Testis (tissue), 2 donors: ENCODE data around the gene WFIKKN2.

Source experiments
- CTCF ChIP-seq, 3 experiments: fragments of 450-650 bp in 2 of 3; fragments of 200-600 bp in 1 of 3; sonication (generic) in 1 of 3; IDR thresholded peaks; one replicate each; pipeline ENCODE4 v1.5.1; 2016 to 2019; ENCODE audit warnings: antibody characterized with exemption in 3 of 3, mild to moderate bottlenecking in 2 of 3, moderate library complexity in 1 of 3
- POLR2A ChIP-seq: fragments of 450-650 bp; IDR thresholded peaks from one replicate; pipeline ENCODE4 v1.6.1; 2017; ENCODE audit warnings: antibody characterized with exemption, mild to moderate bottlenecking, moderate library complexity

DNA sequence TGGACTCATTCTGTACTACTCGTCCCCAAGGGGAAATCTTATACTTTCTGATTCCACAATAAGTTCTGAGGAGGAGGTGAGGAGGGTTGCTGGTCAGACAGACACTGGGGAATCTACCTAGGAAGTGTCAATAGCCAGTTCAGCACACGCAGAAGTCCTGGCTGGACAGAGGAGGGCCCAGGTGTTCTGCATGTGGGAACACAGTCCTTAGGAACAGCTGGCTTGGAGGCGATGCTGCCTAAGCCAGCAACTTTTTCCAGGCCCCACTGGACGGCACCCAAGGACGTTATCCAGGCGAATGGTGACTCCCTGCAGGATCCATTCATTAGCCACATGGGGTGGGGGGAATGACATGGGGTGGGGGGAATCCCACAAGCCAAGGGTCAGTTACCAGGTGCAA, 29.9 kb upstream of the WFIKKN2 start:
- TF ChIP-seq CTCF (IDR thresholded peaks at IDR 0.05) (no peak), POLR2A (no peak)
